Activated CD4-positive, CD25-positive, alpha-beta regulatory T cell treated with anti-CD3 and anti-CD28 coated beads, Interleukin-2, amount 50 U/mL, for 72 hours (primary cell): ENCODE measurements around the gene CCDC127.
"Not testable (repeated sequence)": the region's sequence is repeated elsewhere in the genome, so short reads cannot be mapped to it uniquely, and the experiment has no call there.

ENCODE experiments used
- DNase-seq: peaks from one replicate; pipeline ENCODE4 v3.0.0; 2021

The CCDC127 gene

GRCh38 chr5:200985-201384, 17.0 kb downstream of the CCDC127 start:
- no peak for DNase-seq

DNA sequence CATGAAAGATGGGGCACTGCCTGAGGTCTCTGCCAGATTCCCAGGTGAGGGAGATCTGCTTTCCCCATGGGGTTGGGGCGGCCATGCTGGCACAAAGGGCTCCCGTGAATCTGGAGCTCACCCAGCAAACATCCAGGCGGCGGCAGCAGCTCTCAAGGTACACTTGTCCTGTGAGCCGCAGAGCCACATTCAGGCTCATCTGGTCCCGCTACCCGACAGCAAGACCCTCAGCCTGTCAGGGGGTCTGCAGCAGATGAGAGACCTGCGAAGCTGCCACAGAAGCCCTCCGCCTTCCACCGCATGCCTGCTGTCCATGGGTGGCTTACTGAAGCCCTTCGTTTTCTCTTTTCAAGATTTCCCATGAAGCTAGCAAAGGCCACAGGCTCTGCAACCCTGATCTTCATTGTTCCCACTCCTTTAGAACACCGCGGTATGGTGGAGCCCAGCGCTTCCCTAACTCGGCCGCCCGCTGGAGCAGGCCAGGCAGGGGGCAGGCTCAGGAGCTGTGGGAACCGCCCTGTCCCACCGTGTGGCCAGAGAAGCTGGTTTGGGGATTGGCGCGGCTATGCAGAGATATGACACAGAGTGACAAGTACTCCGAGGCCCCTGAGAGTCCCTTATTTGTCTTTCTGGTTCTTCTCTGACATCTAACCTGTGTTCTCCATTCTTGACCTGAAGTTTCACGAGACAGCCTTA, 17.9 kb downstream of the CCDC127 start:
- DNase-seq = no peak

GRCh38 chr5:199197-199949, 18.6 kb downstream of the CCDC127 start:
- no peak for DNase-seq

GRCh38 chr5:198516-199196, 19.3 kb downstream of the CCDC127 start:
- DNase-seq = no peak

DNA sequence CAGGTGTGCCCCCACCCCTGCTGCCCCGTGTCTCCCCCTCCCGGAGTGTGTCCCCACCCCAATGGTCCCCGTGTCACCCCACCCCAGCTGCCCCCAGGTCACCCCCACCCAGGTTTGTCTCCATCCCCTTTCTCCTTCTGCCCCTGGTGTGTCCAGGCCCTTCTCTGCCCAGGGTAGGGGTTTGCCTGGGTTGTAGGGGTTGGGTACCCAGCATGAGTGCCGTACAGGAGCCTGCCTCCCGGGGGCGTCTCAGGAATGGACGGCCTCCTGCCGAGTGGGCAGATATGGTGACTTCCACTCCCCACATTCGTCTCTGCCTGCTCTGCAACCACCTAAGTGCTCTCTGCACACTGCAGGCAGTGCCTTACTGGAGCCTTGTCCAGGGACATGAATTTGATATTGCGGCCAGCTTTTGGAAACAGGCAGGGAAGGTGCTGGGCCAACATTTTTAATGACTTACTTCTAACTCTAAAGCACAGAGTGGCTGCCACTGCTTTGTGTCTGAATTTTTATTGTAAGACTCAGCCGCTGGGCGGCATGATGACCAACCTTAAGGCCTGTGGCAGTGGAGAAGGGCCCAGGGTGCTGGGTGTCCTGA, 20.0 kb downstream of the CCDC127 start:
- no peak for DNase-seq

DNA sequence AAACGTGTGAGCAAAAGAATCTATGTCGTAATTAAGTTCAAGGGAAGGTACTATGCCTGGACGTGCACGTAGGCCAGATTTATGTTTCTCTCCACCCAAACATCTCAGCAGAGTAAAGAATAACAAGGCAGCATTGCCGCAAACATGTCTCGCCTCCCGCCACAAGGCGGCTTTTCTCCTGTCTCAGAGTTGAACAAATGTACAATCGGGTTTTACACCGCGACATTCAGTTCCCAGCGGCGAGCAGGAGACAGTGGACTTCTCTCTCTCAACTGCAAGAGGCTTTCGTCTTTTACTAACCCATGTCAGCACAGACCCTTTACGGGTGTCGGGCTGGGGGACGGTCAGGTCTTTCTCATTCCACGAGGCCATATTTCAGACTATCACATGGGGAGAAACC, 20.9 kb downstream of the CCDC127 start:
- DNase-seq = not testable (repeated sequence)

DNA sequence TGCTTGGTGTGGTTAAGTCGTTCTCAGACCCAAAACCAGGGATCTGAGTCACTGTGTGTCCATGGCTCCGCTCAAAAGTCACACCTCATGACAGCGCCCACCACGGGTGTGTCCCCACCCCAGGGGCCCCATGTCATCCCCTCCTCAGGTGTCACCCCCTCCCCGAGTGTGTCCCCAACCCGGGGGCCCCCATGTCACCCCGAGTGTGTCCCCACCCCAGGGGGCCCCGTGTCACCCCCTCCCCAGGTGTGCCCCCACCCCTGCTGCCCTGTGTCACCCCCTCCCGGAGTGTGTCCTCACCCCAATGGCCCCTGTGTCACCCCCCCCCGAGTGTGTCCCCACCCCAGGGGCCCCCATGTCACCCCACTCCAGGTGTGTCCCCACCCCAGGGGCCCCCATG, 21.6 kb downstream of the CCDC127 start:
- DNase-seq = no peak

DNA sequence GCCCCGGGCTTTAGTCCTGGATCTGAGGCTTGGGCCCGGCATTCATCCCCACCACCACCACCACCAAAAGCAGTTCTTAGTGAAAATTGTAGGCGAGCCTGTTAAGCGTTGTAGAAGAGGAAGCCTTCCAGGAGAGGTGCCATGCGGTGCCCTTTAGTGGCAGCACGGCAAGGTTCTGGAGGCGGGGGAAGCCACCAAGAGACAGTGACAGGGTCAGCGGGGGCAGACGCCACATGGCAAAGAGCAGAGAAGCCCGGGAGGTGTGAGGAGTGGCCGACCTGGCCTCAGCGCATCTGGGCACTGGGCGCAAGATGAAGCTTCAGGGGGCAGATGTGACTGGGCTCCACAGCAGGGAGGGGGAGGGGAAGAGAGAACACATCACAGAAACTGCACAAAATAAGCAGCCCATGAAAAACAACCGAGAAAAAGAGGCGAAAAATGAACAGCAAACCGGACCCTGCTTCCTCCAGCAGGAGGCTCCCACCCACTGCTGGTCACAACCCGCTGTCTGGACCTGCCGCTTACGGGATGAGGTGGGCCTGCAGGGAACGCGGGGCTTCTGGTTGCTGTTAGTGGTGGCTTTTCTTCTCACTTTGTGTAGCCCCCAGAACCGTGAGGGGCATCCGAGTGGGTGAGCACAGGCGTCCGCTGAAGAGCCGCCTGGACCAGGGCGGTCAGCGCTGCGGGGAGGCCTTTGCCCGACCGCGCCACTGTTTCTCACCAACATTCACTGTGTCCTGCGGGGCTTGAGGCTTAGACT, 22.4 kb downstream of the CCDC127 start:
- DNase-seq = no peak

DNA sequence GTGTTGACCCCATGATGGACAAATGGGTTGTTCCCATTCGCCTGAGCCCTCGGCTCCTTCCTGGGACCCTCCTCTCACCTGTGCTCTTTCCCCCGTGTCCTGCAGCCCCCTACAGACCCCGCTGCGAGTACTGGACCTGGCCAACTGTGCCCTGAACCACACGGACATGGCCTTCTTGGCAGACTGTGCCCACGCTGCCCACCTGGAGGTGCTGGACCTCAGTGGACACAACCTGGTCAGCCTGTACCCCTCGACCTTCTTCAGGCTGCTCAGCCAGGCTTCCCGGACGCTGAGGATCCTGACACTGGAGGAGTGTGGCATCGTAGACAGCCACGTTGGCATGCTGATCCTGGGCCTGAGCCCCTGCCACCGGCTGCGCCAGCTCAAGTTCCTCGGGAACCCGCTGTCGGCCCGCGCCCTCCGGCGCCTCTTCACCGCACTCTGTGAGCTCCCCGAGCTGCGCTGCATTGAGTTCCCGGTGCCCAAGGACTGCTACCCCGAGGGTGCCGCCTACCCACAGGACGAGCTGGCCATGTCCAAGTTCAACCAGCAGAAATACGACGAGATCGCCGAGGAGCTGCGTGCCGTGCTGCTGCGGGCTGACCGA, 23.2 kb downstream of the CCDC127 start:
- no peak for DNase-seq

- DNase-seq = no peak
These were observed 23.9 kb downstream of the CCDC127 start for GRCh38 chr5:194102-194501.

- DNase-seq = no peak
These were observed 24.8 kb downstream of the CCDC127 start for GRCh38 chr5:192970-193831.

DNA sequence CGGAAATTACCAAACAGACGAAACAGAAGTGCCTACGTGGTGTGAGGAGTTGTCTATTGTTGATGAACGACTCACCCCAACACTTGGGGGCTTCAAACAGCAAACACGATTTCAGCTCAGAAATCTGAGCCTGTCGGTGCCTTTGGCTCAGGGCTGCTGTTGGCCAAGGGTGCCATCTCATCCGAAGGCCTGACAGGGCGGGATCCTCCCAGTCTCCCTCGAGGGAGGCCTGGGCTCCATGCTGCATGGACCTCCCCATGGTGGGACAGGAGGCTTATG, 25.3 kb downstream of the CCDC127 start:
- DNase-seq = no peak

- DNase-seq = no peak
These were observed 25.8 kb downstream of the CCDC127 start for GRCh38 chr5:191949-192690.

DNA sequence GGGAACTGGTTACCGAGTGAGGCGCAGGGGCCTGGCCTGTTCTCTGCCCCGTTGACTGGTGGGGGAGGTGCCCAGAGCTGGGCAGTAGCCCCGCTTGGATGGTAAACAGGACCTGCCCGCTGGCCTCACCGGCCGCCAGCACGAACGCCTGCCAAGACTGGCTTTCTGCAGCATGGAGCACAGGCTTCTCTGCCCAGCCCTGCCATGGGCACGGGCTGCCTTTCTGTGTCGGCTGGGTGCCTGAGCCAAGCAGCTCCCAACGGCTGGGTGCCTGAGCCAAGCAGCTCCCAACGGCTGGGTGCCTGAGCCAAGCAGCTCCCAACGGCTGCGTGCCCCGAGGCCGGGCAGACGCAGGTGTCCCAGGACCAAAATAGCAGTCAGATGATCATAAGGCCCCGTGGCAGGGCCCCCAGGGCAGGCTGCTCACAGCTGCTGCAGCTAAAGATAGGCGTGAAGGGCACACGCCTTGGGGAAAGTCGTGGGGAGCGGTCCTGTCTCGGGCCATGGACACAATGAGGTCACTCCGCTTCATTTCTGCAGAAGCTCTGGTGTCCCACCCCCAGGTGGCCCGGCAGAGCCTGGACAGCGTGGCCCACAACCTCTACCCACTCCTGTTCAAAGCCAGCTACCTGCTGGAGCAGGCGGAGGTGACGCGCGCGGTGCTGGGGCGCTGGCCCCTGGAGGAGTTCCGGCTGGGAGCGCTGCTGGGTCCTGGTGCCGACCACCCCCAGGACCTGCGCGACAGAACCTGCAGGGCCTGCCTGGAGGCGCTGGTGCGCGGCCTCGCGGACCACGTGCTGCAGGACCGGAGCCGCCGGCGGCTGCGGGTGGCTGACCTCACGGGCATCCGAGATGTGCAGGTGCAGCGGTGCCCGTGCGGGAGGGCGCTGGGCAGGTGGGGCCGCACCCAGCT, 26.7 kb downstream of the CCDC127 start, which contains the start of gene LRRC14B:
Gene LRRC14B, plus strand, starts transcription at position 460 of the 913 bp plus-strand sequence. Its CDS starts 44 bp downstream, at position 504.
- no peak for DNase-seq

- DNase-seq = no peak
These were observed 27.5 kb downstream of the CCDC127 start for GRCh38 chr5:190366-191035.

DNA sequence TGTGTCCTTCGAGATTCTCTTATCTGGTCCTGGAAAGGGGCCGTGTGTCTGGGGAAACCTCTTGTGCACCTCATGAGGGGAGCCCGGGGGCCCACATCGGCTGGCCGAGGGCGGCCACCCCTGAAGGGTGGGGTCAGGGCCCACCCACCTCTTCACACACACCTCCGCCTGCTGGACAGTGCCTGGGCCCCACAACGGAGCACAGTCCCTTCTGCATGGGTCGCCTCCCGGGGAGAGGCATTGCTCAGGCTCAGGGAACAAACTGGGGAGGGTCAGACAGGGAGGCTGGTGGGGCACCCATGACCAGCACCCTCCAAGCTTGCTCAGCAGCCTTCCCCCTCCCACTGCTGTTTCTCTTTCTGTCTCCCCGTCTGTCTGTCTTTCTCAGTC, 28.0 kb downstream of the CCDC127 start:
- DNase-seq = no peak

DNA sequence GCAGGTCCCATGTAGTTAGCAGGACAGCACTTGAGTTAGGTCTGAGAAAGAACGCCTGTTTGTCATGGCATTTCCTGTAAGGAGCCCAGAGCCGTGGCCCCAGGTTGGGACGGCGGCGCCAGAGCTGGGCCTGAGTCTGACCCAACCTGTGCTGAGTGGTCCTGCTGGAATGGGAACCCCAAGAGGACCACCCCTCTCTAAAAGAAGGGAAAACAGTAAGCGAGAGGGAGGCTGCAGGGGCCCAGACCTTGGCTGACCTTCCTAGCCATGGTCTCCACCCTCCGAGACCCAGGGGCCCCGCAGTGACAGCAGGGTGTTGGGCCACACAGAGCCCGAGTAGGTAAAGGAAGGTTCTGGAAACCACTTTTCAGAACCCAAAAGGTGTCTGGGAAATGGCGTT, 28.5 kb downstream of the CCDC127 start:
- DNase-seq = no peak

DNA sequence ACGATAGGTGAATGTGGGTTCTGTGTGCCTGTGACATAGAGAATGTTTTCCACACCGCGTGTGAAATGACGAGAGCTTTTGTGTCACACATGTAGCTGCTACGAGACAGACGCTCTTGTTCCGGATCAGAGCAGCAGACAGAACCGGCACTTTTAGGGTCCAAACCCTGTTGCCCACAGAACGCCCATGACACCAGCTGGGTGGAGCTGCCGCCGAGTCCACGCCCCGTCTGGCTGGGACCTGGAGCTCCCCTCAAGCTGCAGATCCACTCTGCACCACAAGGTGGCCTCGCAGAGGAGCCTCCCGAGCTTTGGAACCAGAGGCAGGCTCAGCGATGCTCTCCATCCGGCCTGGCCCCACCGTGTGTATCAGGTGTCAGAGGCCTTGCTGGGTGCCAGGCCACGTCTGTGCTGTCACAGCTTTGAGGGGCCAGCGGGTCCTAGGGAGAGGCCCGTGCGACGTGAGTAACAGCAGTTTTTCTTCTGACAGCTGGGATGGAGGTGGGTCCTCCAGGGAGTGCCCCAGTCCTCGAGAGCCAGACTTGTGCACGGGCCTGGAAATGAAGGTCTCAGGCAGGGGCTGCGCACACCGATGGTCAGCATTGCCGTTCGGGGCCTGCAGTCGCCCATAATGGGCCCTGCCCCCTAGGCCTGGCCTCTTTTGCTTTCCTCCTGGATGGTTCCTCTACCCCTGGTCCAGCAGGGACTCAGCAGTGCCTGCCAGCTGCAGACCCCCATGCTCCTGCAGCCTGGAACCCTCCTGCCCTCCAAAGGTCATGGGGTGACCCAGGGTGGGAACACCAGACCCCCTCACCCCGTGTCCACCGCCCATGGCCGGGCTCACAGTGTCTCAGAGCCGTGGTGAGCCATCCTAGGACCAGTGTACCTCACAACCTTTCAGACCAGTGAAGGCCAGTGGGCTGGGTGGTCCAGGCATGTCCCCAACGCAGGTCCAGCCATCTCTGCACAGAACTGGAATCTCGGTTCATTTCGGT, 29.2 kb downstream of the CCDC127 start:
- DNase-seq = peak; percentile 86
